Peyer's patch (tissue), 4 donors: ENCODE results near the gene CAMSAP1. TPM values are rescaled to one million over a fixed set of nuclear protein-coding genes. Genes with fewer than 3 reads are reported as not detected.

ENCODE experiments used
- DNase-seq, 3 donors: peaks; one replicate each; pipeline ENCODE4 v3.0.0-alpha.2; 2017 to 2019
- H3K27ac ChIP-seq, 4 donors: fragments of 200-600 bp; sonication (generic); one replicate each; pipeline ENCODE4 v1.5.1; 2016 to 2019
- H3K27me3 ChIP-seq, 2 donors: fragments of 200-600 bp; sonication (generic); one replicate each; pipeline ENCODE4 v1.5.1; 2019
- H3K36me3 ChIP-seq, 3 donors: fragments of 200-600 bp; sonication (generic); one replicate each; pipeline ENCODE4 v1.5.1; 2016 to 2019
- H3K4me1 ChIP-seq, 4 donors: fragments of 200-600 bp; sonication (generic); one replicate each; pipeline ENCODE4 v1.5.1; 2016 to 2019
- H3K4me3 ChIP-seq, 4 donors: fragments of 200-600 bp; sonication (generic); 1 replicate in 3 of 4; 2 replicates in 1 of 4; pipeline ENCODE4 v1.5.1; 2016 to 2019; ENCODE audit warnings: mild to moderate bottlenecking in 1 of 4
- H3K9me3 ChIP-seq, 4 donors: fragments of 200-600 bp; sonication (generic); one replicate each; pipeline ENCODE4 v1.5.1; 2016 to 2019; ENCODE audit warnings: mild to moderate bottlenecking in 1 of 4
- CTCF ChIP-seq, 6 experiments: fragments of 450-650 bp in 4 of 6; fragments of 200-600 bp in 2 of 6; sonication (generic) in 1 of 6; IDR thresholded peaks; one replicate each; pipeline ENCODE4 v1.5.1; 2017 to 2019; ENCODE audit warnings: antibody characterized with exemption in 6 of 6, mild to moderate bottlenecking in 3 of 6, moderate library complexity in 1 of 6
- POLR2A ChIP-seq, 2 donors: fragments of 450-650 bp; IDR thresholded peaks; one replicate each; pipeline ENCODE4 v1.5.1; 2017; ENCODE audit warnings: antibody characterized with exemption in 2 of 2, mild to moderate bottlenecking in 2 of 2, moderate library complexity in 2 of 2
- total RNA-seq, 4 donors: library from RNA; depleted of rRNA; stranded (reverse); fragments of >200 nt; gene quantifications; one replicate each; pipeline ENCODE4 v1.1.0, GENCODE V29; 2016

Gene CAMSAP1
- total RNA-seq, 4 donors from 2014 or later = 21.0 to 30.5 (median 24.2) TPM

- Histone ChIP-seq H3K4me1 (no peaks in the 10 kb centered on the region), H3K9me3 (no peaks in the 10 kb centered on the region), H3K27me3 (no peaks in the 10 kb centered on the region), H3K27ac (no peak overlapping the region), H3K4me3 (no peak overlapping the region), H3K36me3 (no peaks in the 10 kb centered on the region)
- TF ChIP-seq CTCF (IDR thresholded peaks at IDR 0.05) (no peak), POLR2A (IDR thresholded peaks at IDR 0.05) (no peak)
- no peak for DNase-seq
Measured at GRCh38 chr9:135772702-135773493, 134.4 kb downstream of the CAMSAP1 start.

GRCh38 chr9:135772056-135772646 lies 135.2 kb downstream of the CAMSAP1 start:
- no peaks in the 10 kb centered on the region for H3K4me1 ChIP-seq
- no peaks in the 10 kb centered on the region for H3K27me3 ChIP-seq
- TF ChIP-seq POLR2A (IDR thresholded peaks at IDR 0.05) (no peak), CTCF (IDR thresholded peaks at IDR 0.05) (no peak)

GRCh38 chr9:135771401-135772051 lies 135.8 kb downstream of the CAMSAP1 start:
- TF ChIP-seq POLR2A (IDR thresholded peaks at IDR 0.05) (no peak), CTCF (IDR thresholded peaks at IDR 0.05) (no peak)
- Histone ChIP-seq H3K4me3 (no peak overlapping the region), H3K27me3 (no peaks in the 10 kb centered on the region), H3K27ac (no peak overlapping the region), H3K9me3 (peaks cover 0 to 2% (median under 1%) of the 10 kb centered on the region in 4 donors), H3K36me3 (no peaks in the 10 kb centered on the region), H3K4me1 (no peaks in the 10 kb centered on the region)
- no peak for DNase-seq

More at GRCh38 chr9:135772056-135772646, 135.2 kb downstream of the CAMSAP1 start:
- H3K9me3 ChIP-seq = no peaks in the 10 kb centered on the region
- DNase-seq = no peak
- no peak overlapping the region for H3K27ac ChIP-seq
- no peaks in the 10 kb centered on the region for H3K36me3 ChIP-seq
- no peak overlapping the region for H3K4me3 ChIP-seq

GRCh38 chr9:135770771-135771170 lies 136.6 kb downstream of the CAMSAP1 start:
- peaks cover 0 to 5% (median 1%) of the 10 kb centered on the region in 4 donors for H3K9me3 ChIP-seq
- H3K27ac ChIP-seq = no peak overlapping the region
- no peak for DNase-seq
- no peak overlapping the region for H3K4me3 ChIP-seq
- TF ChIP-seq CTCF (IDR thresholded peaks at IDR 0.05) (no peak), POLR2A (IDR thresholded peaks at IDR 0.05) (no peak)
- H3K4me1 ChIP-seq = no peaks in the 10 kb centered on the region
- no peaks in the 10 kb centered on the region for H3K36me3 ChIP-seq
- no peaks in the 10 kb centered on the region for H3K27me3 ChIP-seq

GRCh38 chr9:135770203-135770535 lies 137.2 kb downstream of the CAMSAP1 start:
- no peak overlapping the region for H3K4me3 ChIP-seq
- no peak overlapping the region for H3K27ac ChIP-seq
- no peaks in the 10 kb centered on the region for H3K27me3 ChIP-seq

More at GRCh38 chr9:135770203-135770535, 137.2 kb downstream of the CAMSAP1 start:
- no peak for DNase-seq
- Histone ChIP-seq H3K9me3 (peaks cover 0 to 5% (median 1%) of the 10 kb centered on the region in 4 donors), H3K4me1 (no peaks in the 10 kb centered on the region), H3K36me3 (no peaks in the 10 kb centered on the region)
- no peak for TF ChIP-seq POLR2A (IDR thresholded peaks at IDR 0.05)
- no peak for TF ChIP-seq CTCF (IDR thresholded peaks at IDR 0.05)
